Activated CD8-positive, alpha-beta memory T cell treated with anti-CD3 and anti-CD28 coated beads for 4 hours (primary cell): ENCODE data around the gene NSRP1.
A peak's percentile ranks its signal among the peaks of the same experiment; 100 is the strongest.
"Not testable (repeated sequence)": the region's sequence is repeated elsewhere in the genome, so short reads cannot be mapped to it uniquely, and the experiment has no call there.

Experiments
- DNase-seq, 2 donors: peaks; one replicate each; pipeline ENCODE4 v3.0.0-alpha.2; 2020; ENCODE audit warnings: low read depth in 2 of 2

The NSRP1 gene, protein sequence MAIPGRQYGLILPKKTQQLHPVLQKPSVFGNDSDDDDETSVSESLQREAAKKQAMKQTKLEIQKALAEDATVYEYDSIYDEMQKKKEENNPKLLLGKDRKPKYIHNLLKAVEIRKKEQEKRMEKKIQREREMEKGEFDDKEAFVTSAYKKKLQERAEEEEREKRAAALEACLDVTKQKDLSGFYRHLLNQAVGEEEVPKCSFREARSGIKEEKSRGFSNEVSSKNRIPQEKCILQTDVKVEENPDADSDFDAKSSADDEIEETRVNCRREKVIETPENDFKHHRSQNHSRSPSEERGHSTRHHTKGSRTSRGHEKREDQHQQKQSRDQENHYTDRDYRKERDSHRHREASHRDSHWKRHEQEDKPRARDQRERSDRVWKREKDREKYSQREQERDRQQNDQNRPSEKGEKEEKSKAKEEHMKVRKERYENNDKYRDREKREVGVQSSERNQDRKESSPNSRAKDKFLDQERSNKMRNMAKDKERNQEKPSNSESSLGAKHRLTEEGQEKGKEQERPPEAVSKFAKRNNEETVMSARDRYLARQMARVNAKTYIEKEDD

DNA sequence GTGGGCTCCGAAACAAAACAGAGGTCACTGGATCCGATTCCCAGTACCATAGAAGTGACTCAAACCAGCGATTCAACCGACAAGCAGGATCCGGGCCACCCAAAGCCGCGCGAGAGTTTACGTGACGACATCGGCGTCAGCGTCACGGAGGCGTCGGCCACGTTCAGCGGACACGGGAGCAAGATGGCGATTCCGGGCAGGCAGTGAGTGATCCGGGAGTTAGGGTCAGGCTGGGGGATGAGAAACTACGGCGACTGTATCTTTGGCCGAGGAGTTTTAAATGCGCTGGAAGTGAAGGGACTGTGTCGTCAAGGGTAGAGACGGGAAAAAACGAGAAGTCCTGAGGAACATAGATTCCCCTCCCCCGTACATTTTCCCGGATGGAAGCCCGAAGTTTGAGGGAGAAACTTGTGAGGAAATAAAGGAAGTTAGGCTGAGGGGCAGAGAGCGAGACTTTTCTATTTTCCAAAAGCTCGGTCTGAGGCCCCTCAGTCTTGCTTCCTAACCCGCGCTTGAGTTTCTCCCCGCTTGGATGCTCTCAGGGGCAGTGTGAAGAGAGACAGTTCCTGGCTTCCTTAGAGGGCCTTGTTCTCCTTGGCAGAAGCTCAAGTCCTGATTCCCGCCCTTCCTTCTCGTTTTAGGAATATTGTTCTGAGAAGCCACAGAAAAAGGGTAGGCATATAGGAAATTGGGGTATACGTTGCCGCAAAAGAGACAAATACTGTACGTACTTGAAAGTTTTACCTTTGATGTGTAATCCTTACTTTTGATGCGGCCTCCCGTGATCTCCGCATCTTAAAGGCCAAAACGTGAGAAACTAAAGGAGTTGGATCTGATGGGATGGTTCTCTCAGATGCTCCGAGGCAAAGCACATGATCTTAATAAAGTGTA lies at the start of gene NSRP1:
TSS of gene NSRP1 (plus strand) at position 156 of the 891 bp plus-strand sequence. CDS start at position 184, 28 bp downstream.
- DNase-seq: peak; percentile 84 to 89

DNA sequence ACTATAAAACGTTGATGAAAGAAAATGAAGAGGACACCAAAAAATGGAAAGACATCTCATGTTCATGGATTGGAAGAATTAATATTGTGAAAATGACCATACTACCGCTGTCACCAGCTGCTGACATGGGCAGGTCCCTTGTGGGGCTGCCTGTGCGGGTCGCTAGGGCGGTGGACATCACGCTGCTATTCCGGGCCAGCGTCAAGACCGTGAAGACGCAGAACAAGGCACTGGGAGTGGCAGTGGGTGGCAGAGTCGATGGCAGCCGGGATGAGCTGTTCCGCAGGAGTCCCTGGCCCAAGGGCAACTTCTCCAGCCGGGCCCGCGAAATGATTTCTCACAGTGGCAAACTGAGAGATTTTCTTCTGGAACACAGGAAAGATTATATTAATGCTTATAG lies 48.2 kb upstream of the NSRP1 start:
- no peak for DNase-seq

DNA sequence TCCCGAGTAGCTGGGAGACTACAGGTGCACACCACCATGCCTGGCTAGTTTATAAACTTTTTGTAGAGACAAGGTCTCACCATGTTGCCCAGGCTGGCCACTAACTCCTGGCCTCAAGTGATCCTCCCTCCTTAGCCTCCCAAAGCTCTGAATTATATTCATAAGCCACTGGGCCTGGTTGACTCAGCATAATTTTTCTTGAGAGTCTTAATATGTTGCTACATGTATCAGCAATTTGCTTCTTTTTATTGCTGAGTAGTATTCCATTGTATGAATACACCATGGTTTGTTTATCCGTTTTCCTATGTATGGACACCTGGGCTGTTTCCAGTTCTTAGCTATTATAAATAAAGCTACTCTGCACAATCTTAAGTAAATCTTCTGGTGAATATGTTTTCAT lies 42.4 kb upstream of the NSRP1 start:
- no peak for DNase-seq

DNA sequence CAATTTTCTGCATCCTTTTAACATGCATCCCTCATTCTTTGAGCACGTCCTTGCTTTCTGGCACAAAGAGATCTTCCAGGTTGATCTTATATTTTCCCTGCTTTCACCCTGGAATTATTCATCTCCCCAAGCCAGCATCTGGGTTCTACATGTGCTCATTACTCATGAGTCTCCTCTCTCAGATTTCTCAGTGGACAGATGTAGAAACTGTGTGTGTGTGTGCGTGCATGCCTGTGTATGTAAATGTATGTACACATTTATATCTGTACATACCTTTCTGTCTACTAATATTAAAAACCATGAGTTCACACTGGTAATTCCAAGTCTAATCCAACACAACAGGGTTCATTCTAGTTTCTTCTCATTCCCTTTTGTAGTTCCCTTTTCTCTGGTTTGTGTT lies 41.9 kb upstream of the NSRP1 start:
- DNase-seq: no peak

DNA sequence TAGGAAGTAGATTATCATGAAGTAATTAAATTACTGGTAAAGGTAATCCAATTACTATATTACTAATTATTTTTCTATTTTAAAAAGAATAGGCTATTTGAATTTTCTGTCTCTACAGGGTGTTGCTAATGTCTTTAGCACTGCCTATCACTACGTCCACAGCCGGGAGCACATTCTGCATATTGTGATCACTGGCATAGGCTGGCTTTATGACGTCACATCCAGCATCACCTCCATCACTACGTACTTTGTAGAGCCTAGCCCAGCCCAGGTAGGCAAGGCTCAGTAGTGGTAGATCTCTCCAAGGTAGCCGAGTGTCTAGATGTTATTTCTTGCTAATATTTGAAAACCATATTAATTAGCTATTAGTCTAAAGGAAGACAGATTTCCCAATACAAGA lies 33.8 kb upstream of the NSRP1 start:
- DNase-seq: no peak

DNA sequence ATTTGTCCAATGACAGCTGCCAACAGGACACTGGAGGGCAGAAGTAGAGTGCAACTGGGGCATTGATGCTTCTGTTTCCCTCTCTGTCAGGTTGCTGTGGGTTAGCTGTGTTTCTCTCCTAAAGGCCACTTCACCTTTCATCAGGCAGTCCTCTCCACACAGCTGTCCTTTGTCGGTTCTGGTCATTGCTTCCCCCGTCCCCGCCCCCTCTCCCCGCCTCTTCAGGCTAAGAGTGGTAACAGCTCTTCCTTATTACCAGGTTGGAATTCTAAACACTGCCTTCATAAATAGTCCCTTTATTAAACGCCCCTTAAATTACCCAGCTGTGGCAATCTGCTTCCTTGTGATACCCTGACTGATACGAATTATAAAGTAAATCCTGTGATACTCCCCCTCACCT lies 31.8 kb upstream of the NSRP1 start:
- no peak for DNase-seq

DNA sequence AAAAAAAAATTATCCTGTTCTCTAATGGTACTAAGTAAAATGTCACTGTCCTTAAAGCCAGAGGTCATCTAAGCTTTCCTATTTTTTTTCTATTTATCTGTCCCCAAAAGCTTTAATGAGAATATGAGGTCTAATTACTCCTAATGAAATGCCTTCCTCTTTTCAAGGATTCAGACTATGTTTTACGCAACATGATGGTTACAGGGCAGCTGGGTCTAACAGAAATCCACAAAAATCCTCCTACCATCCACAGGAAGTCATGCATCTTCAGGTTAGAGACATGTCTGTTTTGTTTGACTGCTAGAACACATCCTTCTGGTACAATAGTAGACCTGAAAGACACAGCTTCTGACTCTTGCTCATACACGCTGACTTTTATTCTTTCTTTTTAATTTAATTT lies 29.7 kb upstream of the NSRP1 start:
- DNase-seq: no peak

DNA sequence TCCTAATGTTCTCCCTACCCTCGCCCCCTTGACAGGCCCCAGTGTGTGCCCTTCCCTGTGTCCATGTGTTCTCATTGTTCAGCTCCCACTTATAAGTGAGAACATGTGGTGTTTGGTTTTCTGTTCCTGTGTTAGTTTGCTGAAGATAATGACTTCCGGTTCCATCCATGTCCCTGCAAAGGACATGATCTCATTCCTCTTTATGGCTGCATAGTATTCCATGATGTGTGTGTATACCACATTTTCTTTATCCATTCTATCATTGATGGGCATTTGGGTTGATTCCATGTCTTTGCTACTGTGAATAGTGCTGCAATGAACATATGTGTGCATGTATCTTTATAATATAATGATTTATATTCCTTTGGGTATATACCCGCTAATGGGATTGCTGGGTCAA lies 29.2 kb upstream of the NSRP1 start:
- not testable (repeated sequence) for DNase-seq

DNA sequence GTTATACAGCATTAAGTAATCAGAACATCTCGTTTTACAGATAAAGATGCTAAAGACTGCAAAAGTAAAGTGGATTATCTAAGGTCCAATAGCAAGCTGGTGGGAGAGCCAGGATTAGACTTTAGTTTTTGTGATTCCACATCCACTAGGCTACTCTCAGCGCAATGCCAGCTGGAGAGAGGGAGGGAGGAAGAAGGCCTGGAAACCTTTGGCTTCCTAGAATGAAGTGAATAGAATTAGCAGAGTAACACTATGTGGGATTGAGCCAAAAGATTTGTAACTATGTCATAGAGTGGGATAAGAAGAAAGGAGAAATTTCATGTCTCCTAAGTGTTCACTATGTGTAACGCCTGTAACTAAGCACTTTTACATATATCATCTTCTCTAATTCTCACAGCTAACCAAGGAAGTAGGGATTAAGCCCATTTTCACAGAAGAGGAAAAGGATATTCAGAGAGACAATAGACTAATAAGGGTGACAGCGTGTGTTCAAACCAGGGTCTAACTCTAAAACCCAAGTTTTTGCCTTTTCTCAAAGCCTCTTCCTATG lies 25.4 kb upstream of the NSRP1 start:
- DNase-seq: no peak

DNA sequence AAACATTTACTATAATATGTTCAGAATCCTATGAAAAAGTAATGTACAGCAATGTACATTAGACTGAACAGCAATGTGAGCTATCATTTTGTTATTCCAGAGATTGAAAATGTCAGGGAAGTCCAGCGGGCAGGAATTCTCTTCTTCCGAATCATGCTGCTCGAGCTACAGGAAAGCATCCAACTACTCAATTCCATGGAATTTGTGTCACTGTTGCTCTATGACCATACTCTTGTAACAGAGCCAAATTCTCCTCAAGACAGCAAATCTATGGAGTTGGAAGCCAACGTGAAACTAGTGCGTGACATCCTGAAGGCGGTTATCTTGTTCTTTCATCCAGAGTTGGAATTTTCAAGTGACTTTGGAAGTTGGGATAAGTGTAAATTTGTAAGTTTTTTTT lies 24.8 kb upstream of the NSRP1 start:
- no peak for DNase-seq

DNA sequence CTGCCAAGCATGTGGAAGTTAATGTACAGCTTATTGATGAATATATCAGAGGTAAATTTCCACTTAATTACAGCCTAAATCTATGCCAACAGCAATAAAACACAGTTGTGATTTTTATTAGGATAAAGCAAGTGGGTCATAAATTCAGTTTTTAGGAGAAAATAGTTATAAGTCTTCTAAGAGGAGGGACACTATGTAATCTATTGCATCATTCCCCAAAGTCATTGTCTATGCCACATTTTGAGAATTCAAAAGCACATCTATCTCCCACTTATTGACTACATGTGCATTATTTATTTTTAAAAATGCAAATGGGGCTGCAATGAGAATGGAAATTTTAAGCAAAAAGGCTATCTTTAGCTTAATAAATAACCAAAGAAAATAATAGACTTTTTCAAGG lies 23.7 kb upstream of the NSRP1 start:
- no peak for DNase-seq

DNA sequence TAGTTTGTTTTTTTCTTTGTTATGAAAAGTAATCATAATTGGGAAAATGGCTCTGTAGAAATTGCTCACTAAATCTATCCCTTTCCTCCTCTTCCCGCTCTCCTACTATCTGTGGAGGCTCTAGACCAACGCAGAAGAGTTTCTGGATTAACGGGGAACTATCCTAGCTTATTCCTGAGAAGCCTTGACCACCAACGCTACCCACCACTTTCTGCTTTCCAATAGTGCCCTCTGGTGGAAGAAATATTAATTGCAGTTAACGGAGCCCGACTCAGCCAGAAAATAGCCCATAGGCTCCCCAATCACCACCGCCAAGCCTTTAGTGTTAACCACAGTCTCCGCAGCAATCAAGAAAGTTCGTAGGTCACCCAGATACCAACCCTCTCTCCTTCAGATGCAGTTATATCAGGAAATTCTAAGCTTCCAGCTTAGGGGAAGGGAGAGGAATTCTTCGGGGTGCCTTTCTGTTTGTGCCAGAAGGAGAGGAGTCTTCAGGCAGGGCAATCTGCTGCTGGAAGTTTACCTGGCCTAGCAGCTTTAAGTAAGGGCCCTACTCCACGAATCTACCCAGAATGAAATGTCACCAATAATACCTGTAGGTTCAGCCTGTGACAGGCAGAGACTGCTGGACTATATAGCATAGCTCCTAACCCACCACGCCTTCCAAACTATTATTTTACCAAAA lies 23.0 kb upstream of the NSRP1 start:
- DNase-seq: no peak

DNA sequence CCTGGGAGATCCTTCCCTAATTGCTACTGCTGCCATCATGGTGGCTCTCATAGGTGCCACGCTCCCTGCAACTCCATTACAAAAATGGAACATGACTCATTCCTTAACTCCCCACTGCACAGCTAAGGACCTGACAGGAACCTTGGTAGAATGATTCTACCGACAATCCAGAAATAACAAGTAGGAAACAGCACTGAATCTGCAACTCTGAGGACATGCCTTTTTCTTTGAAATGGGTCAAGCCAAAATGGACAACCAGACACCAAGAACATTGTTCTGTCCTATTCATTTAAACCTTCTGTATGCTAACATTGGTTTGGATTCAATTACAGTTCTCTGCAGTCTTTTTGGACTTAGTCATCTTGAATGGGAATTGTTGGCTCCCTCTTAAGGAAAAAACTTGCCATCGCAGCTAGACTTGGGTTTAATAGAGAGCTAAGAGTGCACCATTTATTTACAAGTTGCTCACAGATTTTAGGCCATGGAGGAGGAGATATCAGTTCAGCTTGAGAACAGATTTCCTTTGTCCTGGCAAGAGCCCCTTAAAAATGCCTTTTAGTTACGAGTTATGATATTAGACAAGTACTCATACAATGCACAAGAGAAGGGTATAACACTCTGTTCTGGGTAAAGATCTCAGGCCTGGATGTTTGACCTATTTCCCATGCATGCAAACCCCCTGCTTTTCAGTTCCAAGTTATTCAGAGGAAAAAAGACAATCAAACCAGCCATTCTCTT lies 20.9 kb upstream of the NSRP1 start:
- DNase-seq: no peak

DNA sequence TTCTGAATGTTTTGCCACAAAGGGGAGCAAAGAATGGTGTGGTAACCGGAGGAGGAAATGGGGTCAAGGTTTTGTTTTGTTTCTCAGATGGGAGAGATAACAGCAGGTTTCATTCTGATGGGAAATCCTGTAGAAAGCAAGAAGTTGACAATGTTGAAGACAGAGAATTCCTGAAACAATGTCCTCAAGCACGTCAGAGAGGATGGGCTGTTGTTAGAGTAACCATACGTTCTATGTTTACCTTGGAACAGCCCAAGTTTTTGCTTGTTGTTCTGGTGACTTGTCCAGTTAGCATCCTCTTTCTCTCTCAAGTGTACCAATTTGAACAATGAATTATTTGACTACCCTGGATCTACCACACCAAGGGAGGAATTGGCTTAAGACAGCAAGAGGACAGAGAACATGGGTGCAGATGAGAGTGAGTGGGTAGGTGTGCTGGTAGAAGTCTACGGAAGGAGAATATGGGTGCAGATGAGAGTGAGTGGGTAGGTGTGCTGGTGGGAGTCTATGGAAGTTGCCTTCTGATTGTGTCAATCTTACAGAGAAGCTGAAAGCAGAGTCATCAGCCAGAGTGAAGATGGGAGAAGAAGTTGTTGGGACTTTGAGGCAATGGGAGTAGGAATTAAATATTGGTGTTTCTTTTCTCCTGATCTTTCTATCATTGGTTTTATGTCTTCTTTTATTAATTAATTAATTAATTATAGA lies 14.8 kb upstream of the NSRP1 start:
- DNase-seq: no peak

DNA sequence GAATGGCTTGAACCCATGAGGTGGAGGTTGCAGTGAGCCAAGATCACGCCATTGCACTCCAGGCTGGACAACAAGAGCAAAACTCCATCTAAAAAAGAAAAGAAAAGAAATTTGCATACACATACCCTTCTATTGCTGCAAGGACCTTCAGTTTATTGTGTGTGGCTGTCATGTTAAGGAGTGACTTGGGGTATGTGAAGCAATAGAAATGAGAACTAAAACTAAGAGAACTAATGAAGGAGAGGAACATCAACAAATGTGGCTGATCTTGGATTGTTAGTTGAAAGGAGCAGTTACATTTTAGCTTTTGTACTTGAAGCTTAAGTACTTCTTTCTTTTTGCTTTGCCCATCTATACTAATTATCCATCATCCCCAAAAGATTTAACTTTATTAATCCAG lies 12.7 kb upstream of the NSRP1 start:
- no peak for DNase-seq

DNA sequence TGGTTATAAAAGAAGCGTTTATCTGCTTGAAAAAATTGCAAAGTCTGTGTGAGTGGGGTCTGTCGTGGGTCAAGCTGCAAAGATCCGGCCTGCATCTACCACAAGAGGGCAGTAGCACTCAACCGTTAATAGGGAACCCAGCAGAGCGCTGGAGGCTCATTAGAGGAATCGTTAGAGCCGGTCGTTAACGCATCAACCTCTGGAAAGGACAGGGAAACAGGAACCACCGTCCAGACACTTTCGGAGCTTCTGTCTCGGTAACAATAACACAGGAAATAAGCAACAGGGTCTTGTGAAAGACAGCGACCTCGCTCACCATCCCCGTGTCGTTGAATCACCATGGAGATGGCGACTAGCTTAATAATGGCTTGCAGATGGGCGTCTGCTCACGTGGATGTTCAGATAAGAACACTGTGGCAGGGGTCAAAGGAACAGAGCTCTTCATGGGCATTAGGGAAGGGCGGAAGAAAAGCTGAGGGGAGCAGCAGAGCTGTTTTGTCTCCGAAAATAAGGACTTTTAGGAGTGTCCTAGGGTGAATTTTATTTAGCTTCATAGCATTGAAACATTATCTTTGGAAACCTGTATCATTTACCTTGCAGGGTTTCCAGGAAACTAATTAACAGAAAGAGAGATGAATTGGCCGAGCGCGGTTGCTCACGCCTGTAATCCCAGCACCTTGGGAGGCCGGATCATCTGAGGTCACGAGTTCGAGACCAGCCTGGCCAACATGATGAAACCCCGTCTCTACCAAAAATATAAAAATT lies 11.9 kb upstream of the NSRP1 start:
- DNase-seq: peak; percentile 49

DNA sequence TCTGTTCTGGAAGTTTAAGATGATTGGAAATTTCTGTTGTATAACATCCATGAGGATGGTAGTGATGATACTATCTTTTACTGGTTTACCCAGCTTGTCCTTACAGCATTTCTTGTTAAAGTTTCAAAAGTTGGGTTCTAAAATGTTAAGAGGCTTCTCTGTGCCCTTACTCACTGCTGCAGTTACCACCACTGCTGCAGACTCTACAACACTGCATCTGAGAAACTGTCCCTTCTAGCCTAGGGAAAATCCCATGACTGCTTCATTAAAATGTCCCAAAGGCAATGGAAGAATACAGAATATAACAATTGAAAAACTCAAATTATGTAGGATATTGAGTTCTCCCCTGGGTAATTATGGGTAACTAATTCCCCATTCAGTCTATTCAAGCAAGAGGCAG lies 3.8 kb upstream of the NSRP1 start:
- no peak for DNase-seq

DNA sequence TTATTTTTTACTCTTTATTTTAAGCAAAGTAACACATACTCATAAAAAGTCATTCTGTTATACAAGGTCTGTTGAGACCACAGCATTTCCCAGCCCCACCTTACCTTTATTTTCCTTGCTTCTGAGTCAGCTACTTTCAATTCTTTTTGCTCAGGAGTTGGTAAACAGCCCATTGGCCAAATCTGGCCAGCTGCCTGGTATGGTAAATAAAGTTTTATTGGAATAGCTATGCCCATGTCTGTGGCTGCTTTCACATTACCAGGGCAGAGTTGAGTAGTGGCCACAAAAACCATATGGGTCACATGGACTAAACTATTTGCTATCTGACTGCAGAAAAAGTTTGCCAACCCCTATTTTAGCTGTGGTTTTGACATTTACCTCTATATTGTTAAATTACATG lies 3.4 kb upstream of the NSRP1 start:
- no peak for DNase-seq

DNA sequence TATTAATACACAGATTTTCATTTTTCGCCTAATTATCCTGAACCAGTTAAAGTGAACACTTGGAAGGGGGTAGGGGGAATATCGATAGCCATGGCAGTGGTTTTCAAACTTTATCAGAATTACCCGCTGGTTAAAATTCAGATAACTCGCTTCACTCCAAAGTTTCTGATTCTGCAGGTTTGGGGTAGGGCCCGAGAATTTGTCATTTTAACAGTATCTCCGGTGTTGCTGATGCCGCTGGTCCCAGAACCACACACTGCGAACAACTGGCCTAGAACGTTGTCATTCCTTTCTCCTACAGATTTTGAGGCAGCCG lies 313 bp upstream of the NSRP1 start:
- DNase-seq: no peak

DNA sequence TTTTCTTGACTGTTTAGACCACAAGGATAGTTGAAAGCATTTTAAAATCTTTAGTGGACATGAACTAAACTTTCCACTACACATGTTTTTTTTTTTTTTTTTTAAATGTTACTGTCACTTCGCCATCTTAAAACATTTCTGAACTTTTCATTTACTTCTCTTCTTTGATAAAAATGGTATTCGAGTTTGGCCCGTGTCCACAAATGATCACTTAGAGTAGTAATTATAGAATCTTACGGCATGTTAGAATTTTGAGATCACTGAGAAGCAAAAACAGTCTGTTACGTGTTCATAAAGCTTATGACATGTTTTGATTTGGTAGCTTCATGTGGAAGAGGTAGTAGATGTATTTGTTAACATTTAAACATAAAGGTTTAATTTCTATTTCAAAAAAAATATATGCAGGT lies 1.1 kb downstream of the NSRP1 start:
- no peak for DNase-seq
